Mammary epithelial cell (primary cell): Measurements from ENCODE around the gene TTC3.

Experiments
- CTCF ChIP-seq, 2 donors: IDR thresholded peaks in 1 of 2; conservative IDR thresholded peaks in 1 of 2; 2 replicates each; pipeline ENCODE4 v1.5.1; 2011 to 2012; ENCODE audit warnings: inconsistent platforms in 2 of 2, low read length in 2 of 2, mild to moderate bottlenecking in 2 of 2, control low read depth in 1 of 2, low read depth in 1 of 2; ENCODE audit not compliant: insufficient read depth in 1 of 2; ENCODE audit errors: extremely low read depth in 1 of 2
- EZH2 ChIP-seq: IDR thresholded peaks from 2 replicates; pipeline ENCODE4 v1.6.1; 2012; ENCODE audit warnings: low read length, inconsistent platforms, borderline replicate concordance

DNA sequence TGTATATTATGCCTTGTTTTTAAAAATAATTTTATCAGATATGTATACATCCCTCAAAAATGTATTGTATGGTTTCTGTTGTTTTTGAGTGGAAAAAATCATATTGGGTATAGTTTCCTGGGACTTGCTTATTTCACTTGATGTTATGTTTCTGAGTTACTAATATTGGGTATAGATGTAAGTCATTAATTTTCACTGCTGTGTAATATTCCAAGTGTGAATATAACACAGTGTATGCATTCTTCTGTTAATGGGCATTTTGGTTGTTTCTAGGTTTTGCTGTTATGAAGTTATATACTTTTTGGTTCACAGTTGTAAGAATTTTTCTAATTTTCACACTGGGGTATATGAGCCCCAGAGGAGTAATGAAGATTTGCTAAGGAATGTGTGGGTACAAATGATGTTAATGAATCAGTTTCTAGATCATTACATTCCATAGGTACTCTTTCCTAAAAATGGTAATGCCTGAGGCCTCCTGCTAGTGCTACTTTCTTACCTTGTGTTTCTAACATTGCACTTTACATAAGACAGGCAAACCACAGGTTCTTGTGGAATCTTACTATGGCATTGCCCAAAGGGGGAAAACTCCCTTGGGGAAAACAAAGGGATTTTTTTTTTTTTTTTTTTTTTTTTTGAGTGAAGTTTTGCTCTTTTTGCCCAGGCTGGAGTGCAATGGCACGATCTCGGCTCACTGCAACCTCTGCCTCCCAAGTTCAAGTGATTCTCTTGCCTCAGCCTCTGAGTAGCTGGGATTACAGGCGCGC lies 3.2 kb downstream of the TTC3 start:
- TF ChIP-seq EZH2 (no peak), CTCF (conservative IDR thresholded peaks at IDR 0.05 in 1 of 2, IDR thresholded peaks at IDR 0.05 in 1 of 2; ENCODE audit: extremely low read depth in 1 of 2, insufficient read depth in 1 of 2, low read depth in 1 of 2, low read length in 2 of 2) (no peak)
